Glutamatergic neuron (in vitro differentiated cells): Measurements from ENCODE around the gene EFCAB8. TPM values are rescaled to one million over a fixed set of nuclear protein-coding genes. Genes with fewer than 3 reads are reported as not detected.

Source experiments
- DNase-seq: peaks from one replicate; pipeline ENCODE4 v3.0.0; 2022
- H3K27ac Mint-ChIP-seq: one replicate; pipeline ENCODE4 v1.8.0; 2020; ENCODE audit warnings: mild to moderate bottlenecking, mixed read lengths, inconsistent platforms; ENCODE audit not compliant: unreplicated experiment
- H3K27me3 Mint-ChIP-seq: one replicate; pipeline ENCODE4 v1.8.0; 2020; ENCODE audit warnings: mild to moderate bottlenecking, moderate library complexity, mixed read lengths, inconsistent platforms; ENCODE audit not compliant: unreplicated experiment
- H3K36me3 Mint-ChIP-seq: one replicate; pipeline ENCODE4 v1.8.0; 2020; ENCODE audit warnings: mild to moderate bottlenecking, mixed read lengths, inconsistent platforms; ENCODE audit not compliant: unreplicated experiment
- H3K4me1 Mint-ChIP-seq: one replicate; pipeline ENCODE4 v1.8.0; 2020; ENCODE audit warnings: mild to moderate bottlenecking, low read depth, mixed read lengths, inconsistent platforms; ENCODE audit not compliant: unreplicated experiment
- H3K4me3 Mint-ChIP-seq: one replicate; pipeline ENCODE4 v1.8.0; 2020; ENCODE audit warnings: mild to moderate bottlenecking, mixed read lengths, inconsistent platforms; ENCODE audit not compliant: unreplicated experiment
- H3K9me3 Mint-ChIP-seq: one replicate; pipeline ENCODE4 v1.8.0; 2020; ENCODE audit warnings: mild to moderate bottlenecking, moderate library complexity, mixed read lengths, inconsistent platforms; ENCODE audit not compliant: unreplicated experiment
- total RNA-seq: library from RNA; stranded (reverse); fragmentation: NEBNext Ultra II Directional; extraction: Animal tissue kit (Norgen Biotek cat#: 25700); gene quantifications from one replicate; pipeline ENCODE4 v1.2.1, GENCODE V29; 2021; ENCODE audit not compliant: unreplicated experiment
- TF ChIP-seq, protein P1 (sequence below): fragments of 200-600 bp; sonication (generic); IDR thresholded peaks from one replicate; pipeline ENCODE4 v1.5.0; 2021; ENCODE audit not compliant: partially characterized antibody, unreplicated experiment

The EFCAB8 gene
- total RNA-seq, 1 donor from 2014 or later: not detected

DNA sequence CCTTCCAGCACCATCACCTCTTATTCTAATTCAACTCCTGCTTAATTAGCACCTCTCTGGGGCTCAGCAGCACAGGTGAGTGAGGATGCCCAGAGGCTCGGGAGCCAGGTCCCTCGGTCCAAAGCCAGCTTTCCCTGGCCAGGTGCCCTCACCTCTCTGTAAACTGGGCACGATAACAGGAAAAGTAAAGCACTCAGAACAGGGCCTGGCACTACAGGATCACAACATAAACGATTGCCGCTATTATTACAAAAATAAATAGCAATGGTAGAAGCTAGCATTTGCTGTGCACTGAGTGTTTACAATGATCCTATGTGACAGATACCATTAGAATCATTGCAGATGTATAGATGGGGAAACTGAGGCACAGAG, 151.4 kb downstream of the EFCAB8 start:
- no peak for DNase-seq
- Mint-ChIP-seq H3K27me3 (peaks cover 2% of the 10 kb centered on the region), H3K36me3 (no peaks in the 10 kb centered on the region), H3K4me3 (no peak overlapping the region), H3K9me3 (peaks cover 8% of the 10 kb centered on the region), H3K27ac (no peak overlapping the region), H3K4me1 (peaks cover 2% of the 10 kb centered on the region)
- TF ChIP-seq, protein P1, sequence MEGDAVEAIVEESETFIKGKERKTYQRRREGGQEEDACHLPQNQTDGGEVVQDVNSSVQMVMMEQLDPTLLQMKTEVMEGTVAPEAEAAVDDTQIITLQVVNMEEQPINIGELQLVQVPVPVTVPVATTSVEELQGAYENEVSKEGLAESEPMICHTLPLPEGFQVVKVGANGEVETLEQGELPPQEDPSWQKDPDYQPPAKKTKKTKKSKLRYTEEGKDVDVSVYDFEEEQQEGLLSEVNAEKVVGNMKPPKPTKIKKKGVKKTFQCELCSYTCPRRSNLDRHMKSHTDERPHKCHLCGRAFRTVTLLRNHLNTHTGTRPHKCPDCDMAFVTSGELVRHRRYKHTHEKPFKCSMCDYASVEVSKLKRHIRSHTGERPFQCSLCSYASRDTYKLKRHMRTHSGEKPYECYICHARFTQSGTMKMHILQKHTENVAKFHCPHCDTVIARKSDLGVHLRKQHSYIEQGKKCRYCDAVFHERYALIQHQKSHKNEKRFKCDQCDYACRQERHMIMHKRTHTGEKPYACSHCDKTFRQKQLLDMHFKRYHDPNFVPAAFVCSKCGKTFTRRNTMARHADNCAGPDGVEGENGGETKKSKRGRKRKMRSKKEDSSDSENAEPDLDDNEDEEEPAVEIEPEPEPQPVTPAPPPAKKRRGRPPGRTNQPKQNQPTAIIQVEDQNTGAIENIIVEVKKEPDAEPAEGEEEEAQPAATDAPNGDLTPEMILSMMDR: no peak

DNA sequence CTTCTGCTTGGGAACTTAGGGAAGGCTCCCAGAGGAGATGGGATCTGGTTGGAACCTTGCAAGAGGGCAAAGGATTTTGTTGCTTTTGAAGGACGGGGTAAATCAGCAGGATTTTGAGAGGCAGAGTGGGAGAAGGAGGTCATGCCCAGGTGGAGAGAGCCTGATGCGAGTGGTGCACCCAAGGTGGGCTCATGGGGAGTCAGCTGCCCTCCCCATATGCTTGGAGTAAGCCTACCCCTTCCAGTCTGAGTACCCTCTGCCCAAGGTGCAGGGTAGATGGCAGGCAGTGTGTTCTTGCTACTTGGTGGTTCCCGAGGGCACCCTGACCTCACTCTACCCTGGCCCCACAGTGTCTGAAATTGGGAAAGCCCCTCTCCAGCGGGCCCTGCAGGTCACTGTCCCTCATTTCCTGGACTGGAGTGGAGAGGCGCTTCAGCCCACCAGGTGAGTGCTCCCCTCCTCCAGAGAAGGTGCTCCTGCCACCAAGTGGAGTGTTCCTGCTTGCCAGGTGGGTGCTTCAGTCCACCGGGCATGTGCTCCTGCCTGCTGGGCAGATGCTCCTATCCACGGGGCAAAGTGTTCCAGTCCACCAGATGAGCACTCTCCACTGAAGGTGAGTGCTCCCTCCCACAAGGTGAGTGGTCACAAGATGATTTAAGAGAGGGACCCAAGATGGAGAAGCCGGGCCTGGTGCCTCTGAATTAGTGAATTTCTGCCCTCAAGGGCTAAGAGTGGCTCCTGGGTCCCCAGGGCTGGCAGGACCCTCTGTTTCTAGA, 152.1 kb downstream of the EFCAB8 start:
- TF ChIP-seq, protein P1: no peak
- Mint-ChIP-seq H3K27ac (no peak overlapping the region), H3K4me3 (no peak overlapping the region), H3K9me3 (peaks cover 8% of the 10 kb centered on the region), H3K36me3 (no peaks in the 10 kb centered on the region), H3K27me3 (peaks cover 4% of the 10 kb centered on the region), H3K4me1 (peaks cover 2% of the 10 kb centered on the region)
- DNase-seq: no peak

Other genes with a start within 250 kb of the EFCAB8 start
- gene C20orf203, start 185.0 kb upstream of the EFCAB8 start, total RNA-seq: 0.25 TPM
- 71.5 TPM for gene COMMD7, start 115.5 kb upstream of the EFCAB8 start, total RNA-seq
- 29.0 TPM for gene DNMT3B, start 96.5 kb upstream of the EFCAB8 start, total RNA-seq
- gene MAPRE1, start 39.0 kb upstream of the EFCAB8 start, total RNA-seq: 232 TPM
- gene SUN5, start 145.5 kb downstream of the EFCAB8 start, total RNA-seq: not detected
- not detected for gene BPIFB2, start 148.8 kb downstream of the EFCAB8 start, total RNA-seq
- gene BPIFB6, start 172.7 kb downstream of the EFCAB8 start, total RNA-seq: not detected
- gene BPIFB3, start 195.0 kb downstream of the EFCAB8 start, total RNA-seq: not detected
- gene BPIFB4, start 220.7 kb downstream of the EFCAB8 start, total RNA-seq: not detected